Right lung (tissue), 5 donors: Measurements from ENCODE around the gene ASCC1. TPM values are rescaled to one million over a fixed set of nuclear protein-coding genes. Genes with fewer than 3 reads are reported as not detected.

ENCODE experiments used
- DNase-seq, 2 donors: peaks; one replicate each; pipeline ENCODE4 v3.0.0-alpha.2; 2013
- polyA plus RNA-seq, 5 donors: library from polyadenylated mRNA; unstranded; fragments of 120-200 nt; gene quantifications; one replicate each; pipeline versions ENCODE4 v1.2.1 to v1.2.3, GENCODE V29; 2013; ENCODE audit warnings: inconsistent platforms in 1 of 5, low replicate concordance in 1 of 5; ENCODE audit not compliant: insufficient read length in 5 of 5, insufficient read depth in 1 of 5

The ASCC1 gene
- polyA plus RNA-seq, 5 donors: 32.3 to 46.1 (median 40.9) TPM

DNA sequence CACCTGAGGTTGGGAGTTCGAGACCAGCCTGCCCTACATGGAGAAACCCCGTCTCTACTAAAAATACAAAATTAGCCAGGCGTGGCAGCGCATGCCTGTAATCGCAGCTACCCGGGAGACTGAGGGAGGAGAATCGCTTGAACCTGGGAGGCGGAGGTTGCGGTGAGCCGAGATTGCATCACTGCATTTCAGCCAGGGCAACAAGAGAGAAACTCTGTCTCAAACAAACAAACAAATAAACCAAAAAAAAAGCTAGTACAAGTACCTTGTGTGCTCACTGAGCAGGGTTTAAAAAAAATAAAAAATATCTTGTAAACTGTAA lies 116.5 kb downstream of the ASCC1 start:
- DNase-seq: no peak

DNA sequence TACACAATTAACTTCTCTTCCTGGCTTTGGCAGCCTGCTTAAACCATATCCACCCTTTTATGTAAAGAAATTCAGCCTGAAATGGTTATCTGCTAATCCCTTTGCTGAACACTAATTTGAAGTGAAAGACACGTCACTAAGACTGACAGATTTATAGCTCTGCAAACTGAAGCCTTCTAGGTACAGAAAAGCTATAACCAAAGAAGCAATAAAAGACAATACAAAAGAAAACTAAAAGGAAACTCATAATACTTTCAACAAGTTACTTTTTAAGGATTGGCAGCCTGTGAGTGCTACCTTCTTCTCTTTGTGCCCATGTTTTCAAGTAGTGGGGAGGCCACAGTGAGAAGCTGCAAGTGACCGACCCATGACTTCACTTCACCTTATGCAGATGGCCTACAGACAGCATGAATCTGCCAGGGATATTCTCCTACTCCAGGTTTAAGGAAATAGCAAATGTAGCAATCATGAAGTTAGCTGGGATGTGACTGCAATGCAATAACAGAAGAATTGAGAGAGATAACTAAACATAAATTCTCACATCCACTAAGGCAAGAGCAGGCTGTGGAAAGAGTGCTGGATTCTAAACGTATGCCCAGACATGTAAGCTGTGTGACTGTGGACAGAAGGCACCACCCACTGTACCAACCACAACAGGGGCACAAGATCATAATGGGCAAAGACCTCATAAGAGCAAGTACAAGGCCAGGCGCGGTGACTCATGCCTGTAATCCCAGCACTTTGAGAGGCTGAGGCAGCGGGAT lies 117.1 kb downstream of the ASCC1 start:
- DNase-seq: no peak

DNA sequence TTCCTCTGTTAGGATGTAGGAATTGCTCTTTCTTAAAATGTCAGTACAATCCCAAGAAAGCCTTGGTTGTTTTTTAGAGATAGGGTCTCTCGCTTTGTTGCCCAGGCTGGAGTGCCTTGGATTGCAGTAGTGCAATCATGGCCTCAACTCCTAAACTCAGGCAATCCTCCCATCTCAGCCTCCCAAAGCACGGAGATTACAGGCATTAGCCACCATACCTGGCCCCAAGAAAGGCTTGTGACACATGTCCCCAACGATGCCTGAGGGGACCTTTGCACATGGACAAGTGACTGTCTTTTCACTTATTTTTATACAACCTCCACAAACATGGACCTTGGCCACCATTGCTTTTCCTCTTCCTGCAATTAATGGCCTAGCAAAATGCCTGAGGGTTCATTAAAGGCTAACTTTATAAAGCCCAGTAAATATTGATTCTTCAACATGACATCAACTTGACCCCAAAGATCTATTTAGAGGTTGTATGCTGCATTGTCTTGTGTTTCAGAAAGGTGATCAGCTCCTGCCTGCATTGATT lies 117.7 kb downstream of the ASCC1 start:
- DNase-seq: no peak

DNA sequence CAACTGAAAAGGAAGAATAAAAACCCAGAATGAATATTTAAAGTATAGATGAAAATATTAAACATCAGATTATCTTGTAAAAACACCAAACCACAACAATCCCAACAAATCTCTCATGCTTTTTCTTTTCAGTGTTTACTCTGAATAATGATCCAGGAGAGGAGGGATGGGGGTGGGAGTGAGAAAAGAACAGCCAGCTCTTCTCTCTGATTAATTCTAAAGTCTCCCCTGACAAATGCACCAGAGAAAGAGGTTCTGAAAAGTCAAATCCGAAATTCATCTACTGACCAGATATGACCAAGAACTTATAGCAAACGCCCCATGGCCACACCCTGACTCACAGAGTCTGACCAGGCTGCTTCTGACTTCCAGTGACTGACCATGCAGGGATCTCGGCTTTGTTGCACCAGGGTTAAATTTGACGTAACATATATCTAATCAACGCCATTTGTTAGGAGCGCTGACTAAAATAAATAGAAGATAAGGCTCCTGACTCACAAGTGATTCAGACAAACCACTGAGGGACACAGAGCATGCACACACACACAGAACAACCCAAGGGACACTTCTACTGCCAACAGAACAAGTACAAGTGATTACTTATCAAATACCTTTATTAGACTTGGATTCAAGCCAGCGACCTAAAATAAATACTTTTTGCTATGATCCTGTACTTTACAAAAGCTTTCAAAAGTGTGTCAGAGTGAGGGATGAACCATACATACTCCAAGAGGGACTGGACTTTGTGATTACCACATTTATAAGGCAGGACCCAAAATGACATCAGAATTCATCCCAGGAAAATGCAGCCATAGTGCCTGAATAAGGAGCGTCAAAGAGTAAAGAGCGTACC lies 118.4 kb downstream of the ASCC1 start:
- no peak for DNase-seq

DNA sequence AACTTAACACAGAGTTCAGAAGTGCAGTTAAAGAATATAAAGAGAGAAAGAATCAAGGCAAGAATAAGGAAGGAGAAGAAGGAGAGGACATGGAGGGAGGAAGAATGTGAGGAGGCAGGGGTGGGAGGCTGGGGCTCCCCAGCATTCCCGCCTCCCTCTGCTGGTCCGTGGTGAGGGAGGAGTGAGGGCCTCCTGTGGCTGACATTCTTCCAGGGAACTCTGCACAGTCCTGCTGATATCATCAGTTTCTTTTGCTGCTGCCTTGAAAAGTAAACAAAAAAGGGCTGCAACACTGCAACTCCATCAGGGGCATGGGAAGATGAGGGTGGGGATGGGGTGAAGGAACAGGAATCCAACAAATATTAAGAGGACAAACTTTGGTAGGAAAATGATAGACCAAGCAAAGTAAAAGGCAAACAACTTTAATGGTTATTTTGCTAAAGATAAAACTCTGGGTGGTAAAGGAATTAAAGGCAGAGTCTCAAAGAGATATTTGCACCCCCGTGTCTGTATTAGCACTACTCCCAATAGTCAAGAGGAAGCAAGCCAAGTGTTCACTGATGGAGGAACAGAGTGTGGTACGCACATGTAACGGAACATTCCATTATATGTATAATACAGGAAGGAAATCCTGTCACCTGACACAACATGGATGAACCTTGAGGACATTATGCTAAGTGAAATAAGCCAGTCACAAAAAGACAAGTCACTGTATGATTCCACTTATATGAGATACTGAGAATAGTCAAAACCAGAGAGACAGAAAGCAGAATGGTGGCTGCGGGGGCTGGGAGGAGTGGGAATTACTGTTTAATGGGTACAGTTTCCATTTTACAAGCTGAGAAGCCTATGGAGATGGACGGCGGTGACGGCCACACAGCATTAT lies 119.7 kb downstream of the ASCC1 start:
- DNase-seq: no peak

DNA sequence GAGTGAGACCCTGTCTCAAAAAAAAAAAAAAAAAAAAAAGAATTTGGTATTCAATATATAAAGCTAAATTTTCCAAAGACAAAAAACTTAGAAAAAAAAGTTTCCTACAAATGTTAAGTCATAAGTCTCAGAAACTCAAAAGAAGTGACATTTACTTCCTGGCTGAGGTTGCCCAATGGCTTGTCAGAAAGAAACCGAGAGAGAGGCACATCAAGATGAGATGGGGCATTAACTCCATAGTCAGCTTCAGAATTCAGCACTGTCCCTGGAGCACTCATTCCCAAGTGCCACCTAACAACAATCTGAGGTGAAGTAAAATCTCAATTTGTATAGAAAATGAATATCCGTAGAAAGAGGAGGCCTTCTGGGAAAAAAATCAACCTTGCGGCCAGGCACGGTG lies 120.9 kb downstream of the ASCC1 start:
- no peak for DNase-seq

DNA sequence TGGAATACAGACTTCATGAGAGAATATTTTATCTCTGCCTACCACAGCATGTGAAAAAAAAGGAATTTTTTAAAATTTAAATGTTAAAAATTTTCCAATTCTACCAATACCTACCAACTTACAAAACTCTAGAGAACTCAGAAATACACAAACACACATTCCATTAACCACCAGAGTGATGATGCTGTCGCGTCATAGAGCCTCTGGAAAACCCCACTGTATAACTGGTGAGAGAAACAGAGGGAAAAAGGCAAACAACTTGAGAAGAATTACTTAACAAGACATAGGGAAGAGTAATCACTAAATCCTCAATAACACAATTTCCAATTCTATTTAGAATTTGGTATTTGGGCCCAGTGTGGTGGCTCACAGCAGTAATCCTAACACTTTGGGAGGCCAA lies 121.5 kb downstream of the ASCC1 start:
- no peak for DNase-seq

DNA sequence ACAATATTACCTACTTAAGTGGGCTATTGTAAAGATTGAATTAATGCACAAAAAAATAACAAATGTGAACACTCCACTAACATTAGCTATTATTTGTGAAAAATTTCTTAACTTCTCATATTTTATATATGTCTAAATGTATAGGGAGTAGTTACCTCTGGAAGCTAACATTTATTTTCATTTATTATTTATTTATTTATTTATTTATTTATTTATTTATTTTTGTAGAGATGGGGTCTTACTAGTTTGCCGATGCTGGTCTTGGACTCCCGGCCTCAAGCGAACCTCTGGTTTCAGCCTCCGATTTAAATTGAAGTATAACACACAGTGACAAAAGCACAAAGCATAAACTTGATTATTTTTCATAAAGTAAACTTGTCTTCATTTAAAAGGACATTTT lies 122.6 kb downstream of the ASCC1 start:
- DNase-seq: no peak

DNA sequence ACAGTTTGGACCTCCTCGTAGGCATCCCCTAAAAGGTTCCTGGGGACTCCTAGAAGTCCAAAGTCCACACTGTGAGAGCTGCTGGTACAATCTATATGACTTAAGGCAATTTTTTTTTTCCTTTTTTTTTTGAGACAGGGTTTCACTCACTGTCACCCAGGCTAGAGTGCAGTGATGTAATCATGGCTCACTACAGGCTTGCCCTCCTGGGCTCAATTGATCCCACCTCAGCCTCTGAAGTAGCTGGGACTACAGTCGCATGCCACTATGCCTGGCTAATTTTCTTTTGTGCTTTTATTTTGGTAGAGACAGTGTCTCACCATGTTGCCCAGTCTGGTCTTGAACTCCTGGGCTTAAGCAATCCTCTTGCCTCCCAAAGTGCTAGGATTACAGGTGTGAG lies 123.1 kb downstream of the ASCC1 start:
- DNase-seq: no peak

DNA sequence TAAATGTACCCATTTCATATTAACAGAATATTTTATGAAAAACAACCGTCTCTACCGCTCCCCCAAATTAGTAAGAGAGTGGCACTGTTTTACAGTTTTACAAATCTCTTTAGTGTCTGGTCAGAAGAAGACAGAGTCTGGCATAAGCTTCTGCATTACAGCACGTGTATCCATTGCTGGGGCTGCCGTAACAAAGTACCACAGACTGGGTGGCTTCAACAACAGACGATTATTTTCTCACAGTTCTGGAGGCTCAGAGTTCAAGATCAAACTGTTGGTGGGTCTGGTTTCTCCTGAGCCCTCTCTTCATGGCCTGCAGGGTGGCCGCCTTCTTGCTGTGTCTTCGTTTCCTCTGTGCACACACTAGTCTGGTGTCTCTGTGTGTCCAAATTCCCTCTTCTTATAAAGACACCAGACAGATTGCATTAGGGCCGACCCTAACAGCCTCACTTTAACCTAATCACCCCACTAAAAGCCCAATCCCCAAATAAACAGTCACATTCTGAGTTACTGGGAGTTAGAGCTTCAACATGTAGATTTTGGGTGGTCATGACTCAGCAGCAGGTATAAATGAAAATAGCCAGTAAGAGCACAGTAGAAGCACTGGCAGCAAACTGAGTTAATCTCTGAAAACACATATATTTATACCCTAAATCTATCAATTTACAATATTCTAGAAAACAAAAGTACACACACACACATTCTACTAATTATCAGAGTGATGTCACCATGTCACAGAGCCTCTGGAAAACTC lies 123.7 kb downstream of the ASCC1 start:
- no peak for DNase-seq

DNA sequence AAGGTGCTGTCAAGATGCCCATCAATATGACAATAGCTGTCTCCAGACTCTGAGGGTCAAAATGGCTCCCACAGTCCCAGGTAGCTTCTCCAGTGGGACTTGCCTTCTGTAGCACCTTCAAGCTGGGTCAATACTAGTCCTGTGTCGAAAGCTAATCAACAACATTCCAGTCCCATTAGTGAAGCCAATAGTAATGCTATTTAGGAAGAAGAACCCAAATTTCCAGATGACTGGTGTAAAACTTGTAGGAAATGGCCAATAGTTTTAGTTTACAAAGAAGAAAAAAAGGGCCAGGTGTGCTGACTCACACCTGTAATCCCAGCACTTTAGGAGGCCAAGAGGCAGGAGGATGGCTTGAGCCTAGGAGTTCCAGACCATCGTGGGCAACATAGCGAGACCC lies 125.8 kb downstream of the ASCC1 start:
- no peak for DNase-seq

DNA sequence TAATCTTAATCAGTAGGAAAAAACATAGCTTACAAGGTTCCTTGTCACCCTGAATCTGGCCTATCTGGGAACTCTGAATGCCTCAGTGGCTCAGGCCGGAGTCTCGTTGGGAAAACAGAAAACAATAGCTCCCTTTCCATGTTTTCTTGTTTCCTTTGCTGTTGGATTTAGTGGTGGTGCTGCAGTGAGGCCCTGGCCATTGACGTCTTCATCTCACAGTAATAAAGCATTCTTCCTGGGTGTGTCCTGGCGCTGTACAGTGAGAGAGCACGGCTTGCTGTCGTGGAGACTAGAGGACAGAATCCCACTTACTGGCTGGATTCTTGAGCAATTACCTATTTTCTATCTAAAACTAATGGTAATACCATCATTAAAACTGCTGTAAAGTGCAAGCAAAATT lies 126.5 kb downstream of the ASCC1 start:
- DNase-seq: no peak

DNA sequence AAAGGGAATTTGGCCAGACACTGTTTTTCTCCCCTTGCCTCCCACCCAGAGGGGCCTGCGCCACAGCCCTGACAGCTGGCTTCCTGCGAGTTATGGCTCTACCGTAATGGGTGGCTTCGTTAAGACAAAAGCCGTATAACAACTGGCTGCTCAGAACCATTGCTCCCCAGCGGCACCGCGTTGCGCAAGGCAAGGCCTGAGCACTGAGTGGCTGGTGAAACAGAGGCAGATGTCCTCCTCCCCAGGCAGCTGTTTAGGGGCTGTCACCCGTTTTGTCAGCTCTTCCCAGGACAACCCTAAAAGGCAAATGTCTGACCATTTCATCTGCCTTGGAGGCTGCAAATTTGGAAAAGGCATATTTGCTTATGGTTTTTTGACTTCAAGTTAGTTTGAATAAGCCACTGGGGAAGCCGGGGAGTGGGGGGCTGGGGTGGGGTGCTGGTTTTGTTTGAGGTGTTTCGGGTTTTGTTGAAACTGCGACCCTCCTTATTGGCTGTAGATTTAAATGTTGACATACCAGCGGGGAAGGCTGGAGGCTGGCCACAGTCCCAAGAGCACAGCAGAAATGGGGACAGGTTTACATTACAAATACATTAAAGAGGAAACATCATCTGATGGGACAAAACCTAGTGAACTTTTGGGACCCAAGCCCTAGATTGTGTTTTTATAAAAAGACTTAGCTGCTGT lies 127.0 kb downstream of the ASCC1 start:
- peak; percentile 40 for DNase-seq

DNA sequence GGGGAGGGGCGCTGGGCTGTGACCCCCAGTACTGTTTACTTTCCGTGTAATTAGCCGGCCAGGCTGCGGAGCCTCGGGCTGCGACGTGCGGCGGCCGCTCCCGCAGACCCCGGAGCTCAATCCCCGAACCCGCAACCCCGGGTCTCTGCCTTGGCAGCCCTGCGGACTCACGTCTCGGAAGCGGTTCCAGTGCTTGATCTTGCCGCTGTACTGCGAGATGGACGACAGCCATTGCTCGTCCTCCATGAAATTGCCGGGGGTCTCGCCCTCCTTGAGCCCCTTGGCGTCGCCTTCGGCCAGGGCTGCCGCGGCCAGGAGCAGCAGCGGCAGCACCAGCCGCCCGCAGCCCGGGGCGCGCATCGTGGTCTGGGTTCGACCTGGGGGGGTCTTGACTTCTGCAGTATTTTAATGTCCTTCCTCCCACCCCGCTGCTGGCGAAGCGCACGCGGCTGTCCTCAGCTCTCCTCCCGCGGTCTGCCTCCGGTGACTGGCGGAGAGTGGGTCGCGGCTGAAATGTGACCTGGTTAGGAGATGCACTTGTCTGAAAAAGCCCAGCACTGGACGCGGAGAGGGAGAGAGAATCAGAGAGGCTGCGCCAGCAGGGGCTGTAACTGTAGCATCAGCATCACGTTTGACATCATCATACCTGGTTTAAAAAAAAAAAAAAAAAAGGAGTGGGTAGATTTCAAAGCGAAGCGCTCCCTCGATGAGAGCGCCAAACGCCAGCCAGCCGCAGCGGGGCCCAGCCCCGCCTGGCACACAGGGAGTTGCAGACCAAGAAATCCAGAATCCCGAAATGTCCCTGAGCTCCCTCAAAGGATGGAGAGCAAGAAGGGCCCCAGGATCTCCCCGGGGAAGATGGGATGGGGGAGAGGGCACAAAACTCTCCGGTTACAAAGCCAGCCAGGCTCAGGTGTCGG lies 127.8 kb downstream of the ASCC1 start, which contains the start of gene SPOCK2:
SPOCK2 (minus strand) TSS at position 583 of the 920 bp plus-strand sequence; CDS start at position 360, 223 bp downstream.
- no peak for DNase-seq

DNA sequence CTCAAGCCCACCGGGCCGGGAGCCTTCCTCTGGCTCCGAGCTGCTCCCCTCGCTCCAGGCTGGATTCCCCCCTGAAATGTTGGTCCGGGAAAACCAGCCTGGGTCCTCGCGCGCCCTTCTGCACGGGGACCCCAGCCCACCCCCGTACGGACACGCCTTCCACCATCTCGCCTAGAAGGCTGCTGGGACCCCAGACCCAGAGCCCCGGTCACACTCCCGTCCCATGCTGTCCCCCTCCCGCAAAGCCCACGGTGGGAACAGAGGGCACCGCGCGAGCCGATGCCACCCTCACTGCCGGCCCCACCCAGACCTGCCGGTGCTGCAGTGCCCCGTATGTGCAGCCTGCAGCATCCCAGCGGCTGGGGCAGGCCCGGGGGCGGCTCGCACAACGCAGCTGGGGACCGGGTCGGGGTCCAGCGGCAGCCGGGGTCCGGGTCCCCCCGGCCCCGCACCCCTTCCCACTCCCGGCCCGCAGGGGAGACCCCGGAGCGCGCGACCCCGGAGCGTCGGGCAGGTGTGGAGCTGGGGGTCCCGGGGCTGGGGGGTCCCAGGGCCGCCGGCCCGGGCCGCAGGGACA lies 128.6 kb downstream of the ASCC1 start:
- DNase-seq: no peak

DNA sequence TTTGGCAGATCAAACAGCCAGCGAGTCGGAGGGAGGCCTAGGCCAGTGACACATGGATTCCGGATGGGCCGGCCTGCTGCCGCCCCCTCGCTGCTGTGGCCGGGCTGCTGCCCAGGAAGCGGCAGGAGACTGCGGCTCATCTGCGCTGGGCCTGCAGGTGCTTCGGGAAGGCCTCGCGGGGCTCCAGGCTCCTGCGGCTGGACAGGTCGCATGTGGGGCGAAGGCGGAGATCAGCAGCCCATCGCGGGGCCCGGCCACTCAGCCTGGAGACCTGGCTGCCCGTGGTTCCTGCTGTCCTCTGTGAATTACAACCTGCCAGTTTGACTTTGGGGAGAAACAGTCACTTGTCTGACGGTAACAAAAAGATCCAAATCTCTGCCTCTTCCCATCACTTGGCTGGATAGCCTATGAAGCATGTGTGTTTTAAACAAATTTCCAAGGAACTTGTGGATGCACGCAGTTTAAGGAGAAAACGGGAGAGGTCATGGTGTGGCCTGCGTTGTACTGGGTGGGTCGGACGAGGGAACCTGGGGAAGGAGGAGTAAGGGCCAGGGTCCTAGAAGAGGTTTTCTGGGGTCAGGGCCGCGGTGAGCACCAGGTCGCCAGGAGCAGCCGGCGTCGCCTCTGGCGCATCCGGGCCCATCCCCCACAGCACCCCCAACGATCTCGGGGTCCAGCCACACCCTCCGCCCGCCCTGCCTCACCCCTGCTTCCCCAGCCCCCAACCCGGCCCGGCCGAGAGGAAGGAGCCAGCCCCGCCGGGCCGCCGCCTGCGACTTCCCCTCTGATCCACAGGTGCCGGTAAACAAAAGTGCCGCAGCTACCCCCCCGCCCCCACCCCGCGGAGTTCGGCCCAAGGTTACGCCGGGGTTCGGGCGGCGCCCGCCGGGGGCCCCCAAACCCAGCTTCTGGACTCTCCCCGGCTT lies 129.3 kb downstream of the ASCC1 start:
- DNase-seq: no peak

DNA sequence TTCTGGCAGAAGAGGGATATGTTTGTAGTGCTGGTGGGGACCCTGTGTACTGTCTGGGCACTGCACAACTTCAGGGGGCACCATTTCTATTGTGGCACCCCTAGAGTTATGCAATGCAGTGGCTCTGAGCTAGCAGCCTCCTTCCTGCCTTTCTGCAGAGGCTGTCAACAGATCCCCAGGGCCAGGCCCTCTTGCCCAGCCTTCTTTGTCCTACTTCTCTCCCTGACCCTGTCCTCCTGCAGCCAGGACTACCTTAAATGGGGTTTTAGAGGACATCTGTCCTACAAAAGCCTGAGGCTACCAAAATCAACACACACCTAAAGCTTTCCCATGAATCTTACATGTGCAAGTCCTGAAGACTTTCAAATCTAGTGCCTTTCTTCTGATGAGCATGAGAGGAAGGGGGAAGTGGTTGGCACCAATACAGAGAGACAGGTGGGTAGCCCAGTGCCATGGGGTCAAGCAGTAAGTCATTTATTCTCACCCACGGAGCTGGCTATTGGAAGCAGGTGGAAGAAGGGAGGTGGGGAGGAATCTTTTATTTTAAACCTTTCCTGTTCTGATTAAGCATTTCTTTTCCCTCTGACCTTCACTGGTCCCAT lies 130.1 kb downstream of the ASCC1 start:
- no peak for DNase-seq
